GM12892 (cell line): ENCODE measurements around the gene CCNB1IP1.

Experiments used
- POLR2A ChIP-seq: IDR thresholded peaks from 2 replicates; pipeline ENCODE4 v1.6.1; 2011; ENCODE audit warnings: low read depth, low read length, control low read depth
- POLR2AphosphoS5 ChIP-seq: IDR thresholded peaks from 2 replicates; pipeline ENCODE4 v1.6.1; 2011; ENCODE audit warnings: low read depth, low read length, control low read depth
- TAF1 ChIP-seq: IDR thresholded peaks from 2 replicates; pipeline ENCODE4 v1.6.1; 2011; ENCODE audit warnings: low read depth, mild to moderate bottlenecking, control low read depth, low read length, borderline replicate concordance

GRCh38 chr14:20372796-20373195 lies 39.7 kb upstream of the CCNB1IP1 start:
- TF ChIP-seq POLR2A (no peak), TAF1 (no peak), POLR2AphosphoS5 (no peak)
